ENCODE data around the gene CARD19. TPM values are rescaled to one million over a fixed set of nuclear protein-coding genes. Genes with fewer than 3 reads are reported as not detected.

CARD19 gene
- total RNA-seq, 1 donor from 2014 or later, result 35.8 TPM

DNA sequence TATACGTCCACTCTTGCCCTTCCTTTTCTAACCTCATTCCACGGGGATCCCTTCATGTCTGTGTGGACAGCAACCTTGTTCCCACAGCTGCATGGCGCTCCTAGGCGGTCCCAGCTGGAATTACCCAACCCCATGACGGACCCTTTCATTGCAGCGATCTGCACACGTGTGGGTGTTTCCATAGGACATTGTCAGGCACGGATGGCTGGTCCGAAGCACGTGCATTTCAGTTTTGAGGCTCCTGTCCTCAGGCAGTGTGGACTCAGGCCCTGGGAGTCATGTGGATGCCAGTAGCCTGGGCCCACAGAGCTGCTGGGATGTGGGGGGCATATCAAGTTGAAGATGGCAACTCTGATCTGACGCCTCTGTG lies 15.0 kb downstream of the CARD19 start:
- no peaks in the 10 kb centered on the region for H3K27me3 Mint-ChIP-seq (ENCODE audit: unreplicated experiment)
- H3K4me3 Mint-ChIP-seq (ENCODE audit: unreplicated experiment), result no peak overlapping the region
- H3K27ac Mint-ChIP-seq (ENCODE audit: unreplicated experiment), result no peak overlapping the region
- H3K36me3 Mint-ChIP-seq (ENCODE audit: unreplicated experiment), result peaks cover 14% of the 10 kb centered on the region
- TF ChIP-seq, protein P1, sequence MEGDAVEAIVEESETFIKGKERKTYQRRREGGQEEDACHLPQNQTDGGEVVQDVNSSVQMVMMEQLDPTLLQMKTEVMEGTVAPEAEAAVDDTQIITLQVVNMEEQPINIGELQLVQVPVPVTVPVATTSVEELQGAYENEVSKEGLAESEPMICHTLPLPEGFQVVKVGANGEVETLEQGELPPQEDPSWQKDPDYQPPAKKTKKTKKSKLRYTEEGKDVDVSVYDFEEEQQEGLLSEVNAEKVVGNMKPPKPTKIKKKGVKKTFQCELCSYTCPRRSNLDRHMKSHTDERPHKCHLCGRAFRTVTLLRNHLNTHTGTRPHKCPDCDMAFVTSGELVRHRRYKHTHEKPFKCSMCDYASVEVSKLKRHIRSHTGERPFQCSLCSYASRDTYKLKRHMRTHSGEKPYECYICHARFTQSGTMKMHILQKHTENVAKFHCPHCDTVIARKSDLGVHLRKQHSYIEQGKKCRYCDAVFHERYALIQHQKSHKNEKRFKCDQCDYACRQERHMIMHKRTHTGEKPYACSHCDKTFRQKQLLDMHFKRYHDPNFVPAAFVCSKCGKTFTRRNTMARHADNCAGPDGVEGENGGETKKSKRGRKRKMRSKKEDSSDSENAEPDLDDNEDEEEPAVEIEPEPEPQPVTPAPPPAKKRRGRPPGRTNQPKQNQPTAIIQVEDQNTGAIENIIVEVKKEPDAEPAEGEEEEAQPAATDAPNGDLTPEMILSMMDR (IDR thresholded peaks at IDR 0.05), result no peak
- no peak for DNase-seq (ENCODE audit: extremely low spot score, unreplicated experiment)
- peaks cover 6% of the 10 kb centered on the region for H3K4me1 Mint-ChIP-seq (ENCODE audit: unreplicated experiment)
- no peaks in the 10 kb centered on the region for H3K9me3 Mint-ChIP-seq (ENCODE audit: unreplicated experiment)

- Mint-ChIP-seq H3K4me1 (ENCODE audit: unreplicated experiment) (peaks cover 5% of the 10 kb centered on the region), H3K36me3 (ENCODE audit: unreplicated experiment) (peaks cover 14% of the 10 kb centered on the region), H3K27ac (ENCODE audit: unreplicated experiment) (no peak overlapping the region), H3K4me3 (ENCODE audit: unreplicated experiment) (no peak overlapping the region), H3K9me3 (ENCODE audit: unreplicated experiment) (no peaks in the 10 kb centered on the region), H3K27me3 (ENCODE audit: unreplicated experiment) (no peaks in the 10 kb centered on the region)
- DNase-seq (ENCODE audit: extremely low spot score, unreplicated experiment), result no peak
- TF ChIP-seq, protein P1 (IDR thresholded peaks at IDR 0.05), result no peak
These were observed 15.5 kb downstream of the CARD19 start for GRCh38 chr9:93111371-93112115.

DNA sequence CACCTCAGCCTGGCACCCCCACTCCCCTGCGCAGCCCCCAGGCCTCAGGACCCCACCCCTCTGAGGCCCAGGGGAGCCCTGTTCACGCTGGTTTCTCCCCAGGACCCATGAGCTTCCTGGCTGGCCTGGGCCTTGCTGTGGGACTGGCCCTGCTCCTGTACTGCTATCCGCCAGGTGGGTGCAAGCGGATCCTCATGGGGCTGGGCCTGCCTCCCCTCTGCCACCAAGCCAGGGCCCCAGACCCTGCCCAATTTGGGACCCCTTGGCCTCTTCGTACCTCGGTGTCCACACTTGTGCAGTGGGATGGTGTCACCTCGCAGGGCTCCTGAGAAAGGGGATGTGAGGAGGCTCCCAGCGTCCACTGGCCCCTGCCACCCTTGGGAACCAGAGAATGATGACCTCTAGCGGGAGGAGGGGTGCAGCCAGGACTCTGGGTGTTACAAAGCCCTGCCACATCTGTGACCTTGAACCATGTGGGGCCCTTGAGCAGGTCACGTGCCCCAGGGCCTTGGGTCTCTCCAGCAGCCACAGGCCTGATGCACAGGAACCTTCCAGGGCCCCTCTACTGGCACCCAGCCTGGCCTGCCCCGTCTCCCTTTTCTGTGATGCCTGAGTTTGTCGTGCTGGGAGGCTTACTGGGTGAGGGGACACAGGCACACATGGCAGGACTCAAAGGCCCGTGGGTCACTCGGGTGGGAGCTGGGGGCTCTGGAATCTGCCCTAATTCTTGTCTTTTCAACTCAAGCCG lies 16.3 kb downstream of the CARD19 start:
- Mint-ChIP-seq H3K36me3 (ENCODE audit: unreplicated experiment) (peaks cover 14% of the 10 kb centered on the region), H3K27ac (ENCODE audit: unreplicated experiment) (no peak overlapping the region), H3K9me3 (ENCODE audit: unreplicated experiment) (no peaks in the 10 kb centered on the region), H3K27me3 (ENCODE audit: unreplicated experiment) (no peaks in the 10 kb centered on the region), H3K4me3 (ENCODE audit: unreplicated experiment) (no peak overlapping the region), H3K4me1 (ENCODE audit: unreplicated experiment) (peaks cover 3% of the 10 kb centered on the region)
- TF ChIP-seq, protein P1 (IDR thresholded peaks at IDR 0.05), result no peak
- no peak for DNase-seq (ENCODE audit: extremely low spot score, unreplicated experiment)

GRCh38 chr9:93112864-93113389 lies 16.9 kb downstream of the CARD19 start:
- no peak overlapping the region for H3K4me3 Mint-ChIP-seq (ENCODE audit: unreplicated experiment)
- H3K27ac Mint-ChIP-seq (ENCODE audit: unreplicated experiment), result no peak overlapping the region
- H3K9me3 Mint-ChIP-seq (ENCODE audit: unreplicated experiment), result no peaks in the 10 kb centered on the region
- TF ChIP-seq, protein P1 (IDR thresholded peaks at IDR 0.05), result no peak
- peaks cover 14% of the 10 kb centered on the region for H3K36me3 Mint-ChIP-seq (ENCODE audit: unreplicated experiment)
- DNase-seq (ENCODE audit: extremely low spot score, unreplicated experiment), result no peak
- peaks cover 3% of the 10 kb centered on the region for H3K4me1 Mint-ChIP-seq (ENCODE audit: unreplicated experiment)
- no peaks in the 10 kb centered on the region for H3K27me3 Mint-ChIP-seq (ENCODE audit: unreplicated experiment)
